HFFc6 (cell line): ENCODE data around the gene FAIM2. TPM values are rescaled to one million over a fixed set of nuclear protein-coding genes. Genes with fewer than 3 reads are reported as not detected.

Experiments used
- DNase-seq: peaks from one replicate; pipeline ENCODE4 v3.0.0-alpha.2; 2018
- H3K27ac Mint-ChIP-seq: 2 replicates; pipeline ENCODE4 v1.8.0; 2020; ENCODE audit warnings: mild to moderate bottlenecking, mixed read lengths
- H3K27me3 Mint-ChIP-seq: 2 replicates; pipeline ENCODE4 v1.8.0; 2021; ENCODE audit warnings: mild to moderate bottlenecking, moderate library complexity, mixed read lengths; ENCODE audit not compliant: insufficient read depth
- H3K36me3 Mint-ChIP-seq: 2 replicates; pipeline ENCODE4 v1.8.0; 2021; ENCODE audit warnings: low read depth, mixed read lengths
- H3K4me1 Mint-ChIP-seq: 2 replicates; pipeline ENCODE4 v1.8.0; 2020; ENCODE audit warnings: low read depth, mixed read lengths
- H3K4me3 Mint-ChIP-seq: 2 replicates; pipeline ENCODE4 v1.8.0; 2020; ENCODE audit warnings: mild to moderate bottlenecking, moderate library complexity, mixed read lengths
- H3K9me3 Mint-ChIP-seq: 2 replicates; pipeline ENCODE4 v1.8.0; 2020; ENCODE audit warnings: mild to moderate bottlenecking, mixed read lengths
- total RNA-seq, 6 experiments: library from RNA; stranded (reverse); fragmentation: NEBNext Ultra II Directional; extraction: Animal tissue kit (Norgen Biotek cat#: 25700); gene quantifications; 2 replicates in 1 of 6; 3 replicates in 5 of 6; pipeline ENCODE4 v1.2.3, GENCODE V29; 2021
- TF ChIP-seq, protein P1 (sequence below): fragments of 200-600 bp; sonication (generic); IDR thresholded peaks from 2 replicates; pipeline ENCODE4 v1.5.0; 2021; ENCODE audit warnings: antibody characterized with exemption, mild to moderate bottlenecking

FAIM2 gene
- total RNA-seq, 6 experiments from 2014 or later, result 0.24 to 1.1 (median 1.1) TPM

DNA sequence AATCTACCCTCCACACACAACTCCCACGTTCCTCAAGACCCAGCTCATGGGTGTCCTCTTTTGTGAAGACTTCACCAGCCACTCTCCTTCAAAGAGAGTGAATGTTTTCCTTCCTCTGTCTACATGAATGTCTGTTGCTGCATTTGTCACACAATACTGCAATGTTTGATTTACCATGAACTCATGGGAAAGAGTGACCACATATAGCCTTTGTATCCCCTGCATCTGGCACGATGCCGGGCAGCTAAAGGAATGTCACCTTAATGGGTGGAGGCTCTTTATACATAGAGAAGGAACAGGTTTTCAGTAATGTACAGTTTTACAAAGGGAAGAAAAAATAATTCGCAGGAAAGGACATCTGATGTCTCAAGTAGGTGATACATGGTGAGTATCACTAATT lies 48.7 kb downstream of the FAIM2 start:
- Mint-ChIP-seq H3K9me3 (no peaks in the 10 kb centered on the region), H3K4me1 (no peaks in the 10 kb centered on the region), H3K27me3 (peaks cover 46% of the 10 kb centered on the region), H3K4me3 (no peak overlapping the region), H3K27ac (no peak overlapping the region), H3K36me3 (no peaks in the 10 kb centered on the region)
- DNase-seq, result no peak
- TF ChIP-seq, protein P1, sequence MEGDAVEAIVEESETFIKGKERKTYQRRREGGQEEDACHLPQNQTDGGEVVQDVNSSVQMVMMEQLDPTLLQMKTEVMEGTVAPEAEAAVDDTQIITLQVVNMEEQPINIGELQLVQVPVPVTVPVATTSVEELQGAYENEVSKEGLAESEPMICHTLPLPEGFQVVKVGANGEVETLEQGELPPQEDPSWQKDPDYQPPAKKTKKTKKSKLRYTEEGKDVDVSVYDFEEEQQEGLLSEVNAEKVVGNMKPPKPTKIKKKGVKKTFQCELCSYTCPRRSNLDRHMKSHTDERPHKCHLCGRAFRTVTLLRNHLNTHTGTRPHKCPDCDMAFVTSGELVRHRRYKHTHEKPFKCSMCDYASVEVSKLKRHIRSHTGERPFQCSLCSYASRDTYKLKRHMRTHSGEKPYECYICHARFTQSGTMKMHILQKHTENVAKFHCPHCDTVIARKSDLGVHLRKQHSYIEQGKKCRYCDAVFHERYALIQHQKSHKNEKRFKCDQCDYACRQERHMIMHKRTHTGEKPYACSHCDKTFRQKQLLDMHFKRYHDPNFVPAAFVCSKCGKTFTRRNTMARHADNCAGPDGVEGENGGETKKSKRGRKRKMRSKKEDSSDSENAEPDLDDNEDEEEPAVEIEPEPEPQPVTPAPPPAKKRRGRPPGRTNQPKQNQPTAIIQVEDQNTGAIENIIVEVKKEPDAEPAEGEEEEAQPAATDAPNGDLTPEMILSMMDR, result no peak

DNA sequence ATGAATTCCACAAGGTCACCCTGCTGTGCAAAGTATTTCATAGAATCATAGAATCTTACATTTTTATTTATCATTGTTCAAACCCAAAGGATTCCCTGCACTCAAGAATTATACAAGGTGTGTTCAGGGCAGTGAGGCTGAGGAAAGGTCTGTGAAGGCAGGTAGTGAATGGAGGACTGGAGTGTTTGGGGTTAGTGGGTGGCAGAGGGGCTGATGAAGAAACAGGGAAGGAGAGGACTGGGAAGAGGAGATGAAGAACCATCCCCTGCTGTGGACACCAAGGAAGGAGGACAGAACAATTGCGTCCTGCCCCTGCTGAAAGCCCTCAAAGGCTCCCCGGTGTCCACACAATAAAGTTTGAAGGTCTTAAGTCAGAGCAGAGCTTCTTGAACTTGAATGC lies 50.0 kb downstream of the FAIM2 start:
- Mint-ChIP-seq H3K4me3 (no peak overlapping the region), H3K9me3 (no peaks in the 10 kb centered on the region), H3K36me3 (no peaks in the 10 kb centered on the region), H3K4me1 (no peaks in the 10 kb centered on the region), H3K27ac (no peak overlapping the region), H3K27me3 (peaks cover 46% of the 10 kb centered on the region)
- TF ChIP-seq, protein P1, result no peak
- no peak for DNase-seq

DNA sequence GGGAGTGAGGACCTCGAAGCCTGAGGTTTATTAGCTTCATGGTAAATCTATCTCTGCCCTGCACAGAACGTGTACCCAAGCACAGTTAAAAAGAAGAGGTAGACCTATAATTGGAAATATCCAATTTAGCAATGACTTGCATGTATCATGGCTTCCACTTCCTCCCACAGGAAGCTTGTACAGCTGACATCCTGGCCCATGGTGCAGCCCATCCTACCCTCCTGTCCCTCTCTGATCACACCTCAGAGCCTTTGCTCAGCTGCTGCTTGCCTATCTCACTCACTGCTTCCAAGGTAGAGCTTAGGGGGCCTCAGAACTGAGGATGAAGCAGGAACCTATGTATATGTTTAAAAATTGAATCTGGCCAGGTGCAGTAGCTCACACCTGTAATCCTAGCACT lies 56.5 kb downstream of the FAIM2 start:
- DNase-seq, result no peak
- Mint-ChIP-seq H3K27me3 (peaks cover 33% of the 10 kb centered on the region), H3K27ac (no peak overlapping the region), H3K4me1 (peaks cover 16% of the 10 kb centered on the region), H3K36me3 (no peaks in the 10 kb centered on the region), H3K9me3 (no peaks in the 10 kb centered on the region), H3K4me3 (no peak overlapping the region)
- TF ChIP-seq, protein P1, result no peak

DNA sequence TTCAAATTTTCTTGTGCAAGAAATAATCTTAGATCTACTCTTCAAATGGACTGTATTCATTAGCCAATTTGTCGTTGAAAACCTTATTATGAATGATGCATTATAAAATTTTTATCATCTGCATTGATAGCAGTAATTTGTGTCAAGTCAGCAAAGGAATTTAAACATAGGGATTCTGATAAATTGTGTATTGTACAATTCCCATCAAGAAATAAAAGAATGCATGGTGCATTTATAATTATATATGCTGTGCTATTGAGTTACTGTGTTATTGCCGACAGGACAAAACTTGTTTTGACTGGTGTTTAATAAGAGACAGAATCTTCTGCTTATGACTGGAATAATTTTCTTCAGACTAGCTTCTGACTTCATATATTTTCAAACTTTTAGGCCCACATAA lies 57.7 kb downstream of the FAIM2 start:
- no peaks in the 10 kb centered on the region for H3K9me3 Mint-ChIP-seq
- H3K36me3 Mint-ChIP-seq, result no peaks in the 10 kb centered on the region
- TF ChIP-seq, protein P1, result no peak
- H3K27me3 Mint-ChIP-seq, result peaks cover 23% of the 10 kb centered on the region
- H3K27ac Mint-ChIP-seq, result no peak overlapping the region
- no peak overlapping the region for H3K4me3 Mint-ChIP-seq
- peaks cover 27% of the 10 kb centered on the region for H3K4me1 Mint-ChIP-seq
- DNase-seq, result no peak

DNA sequence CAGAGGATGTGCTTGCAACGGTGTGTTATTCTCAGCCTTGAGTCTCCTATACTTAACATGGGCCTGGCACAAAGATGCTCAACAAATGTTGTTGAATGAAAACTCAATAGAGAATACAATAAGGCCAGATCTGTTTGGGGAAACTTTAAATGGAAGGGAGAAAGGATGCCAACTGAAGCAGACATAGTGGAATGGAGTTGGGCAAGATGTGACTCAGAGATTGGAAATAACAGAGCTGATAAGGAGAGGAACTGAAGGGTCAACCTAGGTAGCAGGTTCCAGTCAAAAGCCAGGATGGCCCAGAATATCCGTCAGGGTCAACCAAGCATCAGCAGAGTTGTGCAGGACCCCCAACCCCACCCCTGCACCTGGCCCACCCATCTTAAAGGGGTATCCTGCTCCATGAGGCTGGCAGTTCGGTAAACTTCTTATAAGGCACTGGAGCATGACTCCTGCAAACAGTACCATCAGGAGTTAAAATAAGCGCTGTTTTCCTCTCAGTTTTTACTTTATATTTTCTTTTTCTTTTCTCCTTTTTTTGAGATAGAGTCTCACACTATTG lies 59.7 kb downstream of the FAIM2 start:
- H3K4me3 Mint-ChIP-seq, result no peak overlapping the region
- no peak for DNase-seq
- H3K27me3 Mint-ChIP-seq, result peaks cover 18% of the 10 kb centered on the region
- H3K9me3 Mint-ChIP-seq, result no peaks in the 10 kb centered on the region
- TF ChIP-seq, protein P1, result no peak
- peaks cover 30% of the 10 kb centered on the region for H3K4me1 Mint-ChIP-seq
- H3K27ac Mint-ChIP-seq, result peak overlapping the region; percentile 10; the same call in 1 of the 2 replicates
- no peaks in the 10 kb centered on the region for H3K36me3 Mint-ChIP-seq

DNA sequence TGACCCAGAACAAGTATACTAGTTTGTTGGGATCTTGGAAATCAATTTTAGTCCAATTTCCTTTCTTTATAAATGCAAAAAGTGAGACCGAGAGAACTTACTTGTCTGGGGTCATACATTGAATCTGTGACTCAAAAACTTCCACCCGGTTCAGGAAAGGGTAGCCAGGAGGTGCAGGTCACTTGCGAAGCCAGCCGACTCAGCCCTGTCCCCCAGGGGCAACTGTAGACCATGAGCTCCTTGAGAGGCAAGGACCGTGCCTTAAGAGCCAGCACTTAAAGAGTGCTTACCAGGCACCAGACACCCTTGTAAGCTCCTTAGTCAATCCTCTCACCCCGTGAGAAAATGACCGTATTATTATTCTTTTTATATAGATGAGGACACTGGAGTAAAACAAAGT lies 60.3 kb downstream of the FAIM2 start:
- H3K27me3 Mint-ChIP-seq, result peaks cover 15% of the 10 kb centered on the region
- H3K4me1 Mint-ChIP-seq, result peaks cover 30% of the 10 kb centered on the region
- H3K9me3 Mint-ChIP-seq, result no peaks in the 10 kb centered on the region
- peak overlapping the region; percentile 94 for H3K4me3 Mint-ChIP-seq
- TF ChIP-seq, protein P1, result no peak
- H3K36me3 Mint-ChIP-seq, result no peaks in the 10 kb centered on the region
- DNase-seq, result no peak
- peak overlapping the region; percentile 92 for H3K27ac Mint-ChIP-seq
